Endothelial cell of umbilical vein (primary cell): ENCODE measurements around the gene IGF2BP2. TPM values are rescaled to one million over a fixed set of nuclear protein-coding genes. Genes with fewer than 3 reads are reported as not detected.
"Not testable (repeated sequence)": the region's sequence is repeated elsewhere in the genome, so short reads cannot be mapped to it uniquely, and the experiment has no call there.

ENCODE experiments used
- BruUV-seq: library from RNA; stranded (reverse); fragments of 400-500 nt; replicated peaks from 2 replicates; lab custom pipeline; 2021; lab: Mats Ljungman, UMichigan
- CTCF ChIA-PET: fragments of 300-600, 350-600 bp; sonication (Branson Sonifier 250); formaldehyde crosslinking; loops from one replicate; lab custom pipeline; 2021; ENCODE audit warnings: antibody characterized with exemption, inconsistent platforms; lab: Charles Lee
- POLR2A ChIA-PET: fragments of 300-600, 350-600 bp; sonication (Branson Sonifier 250); formaldehyde crosslinking; loops from one replicate; lab custom pipeline; 2021; ENCODE audit warnings: antibody characterized with exemption, inconsistent platforms; lab: Charles Lee
- DNase-seq: peaks from one replicate; pipeline ENCODE4 v3.0.0-alpha.2; 2011; ENCODE audit warnings: low read depth, low spot score
- FAIRE-seq: peaks from 2 replicates; lab custom pipeline; 2011; peaks lifted over from hg19 to GRCh38; lab: Jason Lieb, UNC
- H2AFZ ChIP-seq: 2 replicates; pipeline ENCODE4 v1.6.0; 2012; ENCODE audit warnings: low read depth, low read length, control low read depth, inconsistent platforms
- H3K27ac ChIP-seq: 2 replicates; pipeline ENCODE4 v1.5.1; 2011; ENCODE audit warnings: low read depth, mild to moderate bottlenecking, control low read depth, low read length, moderate library complexity; ENCODE audit not compliant: insufficient read depth
- H3K27me3 ChIP-seq, 2 experiments: 2 replicates each; pipeline versions ENCODE4 v1.6.0 to v1.6.1; 2011; ENCODE audit warnings: low read length in 2 of 2, mixed read lengths in 1 of 2; ENCODE audit not compliant: control insufficient read depth in 2 of 2, insufficient read depth in 2 of 2
- H3K36me3 ChIP-seq, 2 experiments: 2 replicates in 1 of 2; 3 replicates in 1 of 2; pipeline ENCODE4 v1.5.1; 2011; ENCODE audit warnings: low read length in 2 of 2, mild to moderate bottlenecking in 1 of 2, moderate library complexity in 1 of 2; ENCODE audit not compliant: control insufficient read depth in 2 of 2, insufficient read depth in 2 of 2; ENCODE audit errors: extremely low read depth in 1 of 2
- H3K4me1 ChIP-seq: 3 replicates; pipeline ENCODE4 v1.5.1; 2011; ENCODE audit warnings: mild to moderate bottlenecking, low read length; ENCODE audit not compliant: control insufficient read depth, insufficient read depth; ENCODE audit errors: extremely low read depth
- H3K4me2 ChIP-seq: 2 replicates; pipeline ENCODE4 v1.6.1; 2011; ENCODE audit warnings: low read length, control low read depth, mixed read lengths; ENCODE audit not compliant: insufficient read depth
- H3K4me3 ChIP-seq, 3 experiments: fragments of 200-600 bp in 1 of 3; sonication (generic), shearing (Covaris generic) in 1 of 3; replicated peaks in 1 of 3; 2 replicates each; pipeline ENCODE4 v1.5.1; 2011 to 2016; ENCODE audit warnings: control low read depth in 3 of 3, low read length in 3 of 3, mild to moderate bottlenecking in 2 of 3, inconsistent platforms in 1 of 3, low read depth in 1 of 3, moderate library complexity in 1 of 3; ENCODE audit not compliant: insufficient read depth in 1 of 3
- H3K79me2 ChIP-seq: 2 replicates; pipeline ENCODE4 v1.6.0; 2012; ENCODE audit warnings: low read length, inconsistent platforms; ENCODE audit not compliant: control insufficient read depth, insufficient read depth
- H3K9ac ChIP-seq: replicated peaks from 2 replicates; pipeline ENCODE3; 2011; ENCODE audit warnings: low read length, control low read depth; ENCODE audit not compliant: insufficient read depth; ENCODE audit errors: extremely low read depth
- H3K9me1 ChIP-seq: replicated peaks from 3 replicates; pipeline ENCODE4 v1.6.0; 2011; ENCODE audit warnings: mild to moderate bottlenecking, low read length; ENCODE audit not compliant: control insufficient read depth, insufficient read depth; ENCODE audit errors: extremely low read depth
- H3K9me3 ChIP-seq: replicated peaks from 2 replicates; pipeline ENCODE4 v1.5.1; 2012; ENCODE audit warnings: low read length, inconsistent platforms; ENCODE audit not compliant: control insufficient read depth, insufficient read depth
- H4K20me1 ChIP-seq: replicated peaks from 2 replicates; pipeline ENCODE3; 2011; ENCODE audit warnings: mild to moderate bottlenecking, low read length; ENCODE audit not compliant: control insufficient read depth, insufficient read depth; ENCODE audit errors: extremely low read depth
- CTCF ChIP-seq, 2 donors: IDR thresholded peaks; 1 replicate in 1 of 2; 2 replicates in 1 of 2; pipeline ENCODE4 v1.5.1; 2011; ENCODE audit warnings: low read length in 2 of 2, mild to moderate bottlenecking in 2 of 2, moderate library complexity in 2 of 2, control low read depth in 1 of 2, inconsistent platforms in 1 of 2, low read depth in 1 of 2; ENCODE audit not compliant: insufficient read depth in 1 of 2; ENCODE audit errors: extremely low read depth in 1 of 2
- EZH2 ChIP-seq: IDR thresholded peaks from 2 replicates; pipeline ENCODE4 v1.6.1; 2012; ENCODE audit warnings: borderline replicate concordance, low read depth, mild to moderate bottlenecking, moderate library complexity, low read length, inconsistent platforms; ENCODE audit not compliant: severe bottlenecking
- FOS ChIP-seq: IDR thresholded peaks from 2 replicates; pipeline ENCODE4 v1.6.1; 2011; ENCODE audit warnings: mild to moderate bottlenecking, low read length, moderate library complexity, borderline replicate concordance; ENCODE audit not compliant: insufficient read depth
- GATA2 ChIP-seq: IDR thresholded peaks from 2 replicates; pipeline ENCODE4 v1.7.0; 2011; ENCODE audit warnings: low read depth, mild to moderate bottlenecking, moderate library complexity, mixed read lengths, low read length; ENCODE audit not compliant: insufficient read length, insufficient read depth
- JUN ChIP-seq: IDR thresholded peaks from 2 replicates; pipeline ENCODE4 v1.6.1; 2011; ENCODE audit warnings: borderline replicate concordance, low read depth; ENCODE audit not compliant: insufficient read length, insufficient read depth
- MAX ChIP-seq: IDR thresholded peaks from 2 replicates; pipeline ENCODE4 v1.6.1; 2011; ENCODE audit not compliant: insufficient read depth, insufficient read length
- MYC ChIP-seq: IDR thresholded peaks from one replicate; pipeline ENCODE4 v1.6.1; 2011; ENCODE audit warnings: mild to moderate bottlenecking, low read depth, low read length
- POLR2A ChIP-seq: IDR thresholded peaks from 2 replicates; pipeline ENCODE4 v1.6.1; 2012; ENCODE audit warnings: low read depth, mild to moderate bottlenecking, control low read depth, low read length
- POLR2AphosphoS5 ChIP-seq: IDR thresholded peaks from 2 replicates; pipeline ENCODE4 v1.6.1; 2012; ENCODE audit warnings: low read depth, mild to moderate bottlenecking, control low read depth, low read length, moderate library complexity; ENCODE audit not compliant: insufficient read depth
- dilution Hi-C: fragments of 300-500 bp; cut with MboI; formaldehyde crosslinking; loops from one replicate; pipeline ENCODE4 v1.15.0; 2019; ENCODE audit warnings: low sequenced_read_pairs; ENCODE audit not compliant: extremely low pct_ligation_motif_present
- intact Hi-C: fragments of 100-400 bp; cut with micrococcal nuclease; formaldehyde crosslinking; loops from one replicate; pipeline ENCODE4 v1.10.0; 2022
- polyA plus RNA-seq, 4 experiments: library from polyadenylated mRNA; depleted of rRNA in 3 of 4; stranded (reverse) in 3 of 4; unstranded in 1 of 4; fragments of >200 nt; gene quantifications; 2 replicates each; pipeline versions ENCODE4 v1.2.1 to v1.2.3, GENCODE V29; 2011 to 2012; ENCODE audit warnings: missing spikeins in 1 of 4
- total RNA-seq: library from RNA; stranded (reverse); gene quantifications from 2 replicates; pipeline ENCODE4 v1.2.3, GENCODE V29; 2021

Gene IGF2BP2
- total and polyA plus RNA-seq, 2 donors (not counting 3 experiments of a cell fraction or from before 2014, with no cell fraction given): 10.7 to 130 TPM

GRCh38 chr3:185786258-185786657, 38.6 kb downstream of the IGF2BP2 start:
- H3K27ac ChIP-seq, BruUV-seq, dilution Hi-C loops, H3K4me3 ChIP-seq, DNase-seq, H3K9ac ChIP-seq, H3K27me3 ChIP-seq, H3K9me1 ChIP-seq, H2AFZ ChIP-seq, H3K9me3 ChIP-seq, H3K4me2 ChIP-seq, intact Hi-C loops, POLR2A ChIA-PET, FAIRE-seq, H3K36me3 ChIP-seq: not testable (repeated sequence)
- Histone ChIP-seq H4K20me1 (peaks cover 14% of the 10 kb centered on the region), H3K79me2 (peaks cover 98% of the 10 kb centered on the region), H3K4me1 (peaks cover 15% of the 10 kb centered on the region)
- CTCF ChIA-PET: interaction anchor here (0.7 to 3.2 kb wide), 2 partner anchors 18 to 157 kb away, joined by 3 to 17 read pairs; no protein-coding TSS in a partner anchor

- TF ChIP-seq POLR2A (no peak), JUN (no peak), POLR2AphosphoS5 (no peak), MYC (no peak), FOS (no peak), GATA2 (no peak), CTCF (IDR thresholded peaks at IDR 0.05; ENCODE audit: extremely low read depth in 1 of 2, insufficient read depth in 1 of 2, low read depth in 1 of 2, low read length in 2 of 2) (no peak), MAX (no peak), EZH2 (no peak)
- no peak overlapping the region for H3K4me3 ChIP-seq
- BruUV-seq: no TSS peak
- H4K20me1 ChIP-seq: peaks cover 12% of the 10 kb centered on the region
- dilution Hi-C loops (no loop called here), intact Hi-C loops (no loop called here)
- H3K9ac ChIP-seq: no peak overlapping the region
- no peak overlapping the region for H3K27ac ChIP-seq
- CTCF ChIA-PET: interaction anchor here (3.2 kb wide), 1 partner anchor 16 kb away, joined by 17 read pairs; no protein-coding TSS in a partner anchor
- H3K27me3 ChIP-seq: no peaks in the 10 kb centered on the region
- H3K9me1 ChIP-seq: no peaks in the 10 kb centered on the region
- H3K79me2 ChIP-seq: peaks cover 98% of the 10 kb centered on the region
- no peak for DNase-seq
- no peak overlapping the region for H2AFZ ChIP-seq
- FAIRE-seq: no peak
- no peak overlapping the region for H3K4me2 ChIP-seq
- no peaks in the 10 kb centered on the region for H3K4me1 ChIP-seq
- H3K9me3 ChIP-seq: no peaks in the 10 kb centered on the region
- POLR2A ChIA-PET: no interaction called here
- peaks cover 0 to 3% of the 10 kb centered on the region in 2 experiments for H3K36me3 ChIP-seq
Observed at GRCh38 chr3:185784317-185784716, 40.5 kb downstream of the IGF2BP2 start.
